ENCODE data around the gene ATAD2B. TPM values are rescaled to one million over a fixed set of nuclear protein-coding genes. Genes with fewer than 3 reads are reported as not detected.
A peak's percentile ranks its signal among the peaks of the same experiment; 100 is the strongest.

ATAD2B gene
- total RNA-seq, 1 experiment from 2014 or later, result 19.7 TPM

DNA sequence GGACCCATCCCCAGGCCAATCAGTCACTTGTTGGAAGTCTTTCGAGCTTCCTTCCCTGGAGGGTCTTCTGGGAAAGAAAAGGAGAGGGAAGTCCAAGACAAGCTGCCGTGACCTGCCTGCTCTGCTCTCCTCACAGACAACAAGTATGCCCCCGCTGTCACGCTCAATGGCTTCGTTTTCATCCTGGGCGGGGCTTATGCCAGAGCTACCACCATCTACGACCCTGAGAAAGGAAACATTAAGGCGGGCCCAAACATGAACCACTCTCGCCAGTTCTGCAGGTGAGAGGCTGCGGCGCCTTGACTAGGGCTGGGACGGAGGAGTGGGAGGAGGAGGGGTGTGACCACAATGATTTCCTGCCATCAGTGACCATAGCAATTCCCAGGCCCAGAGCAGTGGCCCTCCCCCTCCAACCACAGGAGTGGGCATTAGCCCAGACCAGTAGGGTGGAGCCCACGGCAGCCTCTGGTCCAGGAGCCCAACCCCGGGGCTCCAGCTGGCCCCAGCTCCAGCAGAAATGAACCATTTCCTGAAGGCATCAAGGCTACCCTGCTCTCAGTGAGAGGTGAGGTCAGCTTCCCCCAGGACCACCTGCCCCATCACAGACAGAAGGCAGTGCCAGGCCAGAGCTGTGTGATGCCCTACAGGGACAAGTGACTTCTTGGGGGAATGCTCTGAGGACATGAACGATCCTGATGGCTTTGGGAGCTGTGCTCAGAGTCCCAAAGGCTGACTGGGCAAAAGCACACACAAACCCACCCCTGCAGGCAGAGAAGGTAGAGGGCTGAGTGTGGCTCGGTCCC, 223.1 kb downstream of the ATAD2B start:
- peaks cover 58% of the 10 kb centered on the region for H3K36me3 Mint-ChIP-seq (ENCODE audit: insufficient read depth, unreplicated experiment)
- no peak overlapping the region for H3K4me3 Mint-ChIP-seq (ENCODE audit: unreplicated experiment)
- no peaks in the 10 kb centered on the region for H3K27me3 Mint-ChIP-seq (ENCODE audit: insufficient read depth, unreplicated experiment)
- ChIA-PET CTCF (interaction anchor here (1.0 kb wide), 2 partner anchors 12 to 504 kb away, joined by 5 read pairs; no protein-coding TSS in a partner anchor), POLR2A (interaction anchor here (0.6 kb wide), 1 partner anchor 14 kb away, joined by 3 read pairs; no protein-coding TSS in a partner anchor)
- no peaks in the 10 kb centered on the region for H3K4me1 Mint-ChIP-seq (ENCODE audit: insufficient read depth, unreplicated experiment)
- TF ChIP-seq, protein P1, sequence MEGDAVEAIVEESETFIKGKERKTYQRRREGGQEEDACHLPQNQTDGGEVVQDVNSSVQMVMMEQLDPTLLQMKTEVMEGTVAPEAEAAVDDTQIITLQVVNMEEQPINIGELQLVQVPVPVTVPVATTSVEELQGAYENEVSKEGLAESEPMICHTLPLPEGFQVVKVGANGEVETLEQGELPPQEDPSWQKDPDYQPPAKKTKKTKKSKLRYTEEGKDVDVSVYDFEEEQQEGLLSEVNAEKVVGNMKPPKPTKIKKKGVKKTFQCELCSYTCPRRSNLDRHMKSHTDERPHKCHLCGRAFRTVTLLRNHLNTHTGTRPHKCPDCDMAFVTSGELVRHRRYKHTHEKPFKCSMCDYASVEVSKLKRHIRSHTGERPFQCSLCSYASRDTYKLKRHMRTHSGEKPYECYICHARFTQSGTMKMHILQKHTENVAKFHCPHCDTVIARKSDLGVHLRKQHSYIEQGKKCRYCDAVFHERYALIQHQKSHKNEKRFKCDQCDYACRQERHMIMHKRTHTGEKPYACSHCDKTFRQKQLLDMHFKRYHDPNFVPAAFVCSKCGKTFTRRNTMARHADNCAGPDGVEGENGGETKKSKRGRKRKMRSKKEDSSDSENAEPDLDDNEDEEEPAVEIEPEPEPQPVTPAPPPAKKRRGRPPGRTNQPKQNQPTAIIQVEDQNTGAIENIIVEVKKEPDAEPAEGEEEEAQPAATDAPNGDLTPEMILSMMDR (IDR thresholded peaks at IDR 0.05; ENCODE audit: unreplicated experiment), result no peak
- no peak for DNase-seq (ENCODE audit: unreplicated experiment)
- H3K27ac Mint-ChIP-seq (ENCODE audit: low read depth, unreplicated experiment), result no peak overlapping the region
- H3K9me3 Mint-ChIP-seq (ENCODE audit: unreplicated experiment), result peaks cover 10% of the 10 kb centered on the region
- intact Hi-C loops (cut with micrococcal nuclease), result no loop called here
- no TSS peak for BruUV-seq (replicated peaks)

DNA sequence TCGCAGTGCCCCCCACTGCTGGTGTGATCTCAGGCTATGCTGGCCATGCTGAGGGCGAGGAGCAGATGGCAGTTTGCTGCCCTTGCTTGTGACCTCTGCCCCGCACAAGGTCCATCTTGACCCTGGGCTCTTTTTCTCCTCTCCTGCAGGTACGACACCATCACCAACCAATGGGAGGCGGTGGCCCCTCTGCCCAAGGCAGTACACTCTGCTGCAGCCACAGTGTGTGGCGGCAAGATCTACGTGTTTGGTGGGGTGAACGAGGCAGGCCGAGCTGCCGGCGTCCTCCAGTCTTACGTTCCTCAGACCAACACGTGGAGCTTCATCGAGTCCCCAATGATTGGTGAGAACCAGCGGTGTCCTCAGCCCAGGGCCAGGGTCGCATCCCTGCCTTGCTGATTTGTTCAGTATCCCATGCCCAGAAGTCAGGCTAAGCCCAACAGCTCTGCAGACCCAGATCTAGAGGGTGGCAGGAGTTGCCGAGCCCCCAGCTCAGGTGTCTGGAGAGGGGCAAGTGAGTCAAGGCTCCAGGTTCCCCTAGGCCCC, 223.8 kb downstream of the ATAD2B start:
- H3K4me3 Mint-ChIP-seq (ENCODE audit: unreplicated experiment), result no peak overlapping the region
- no peak overlapping the region for H3K27ac Mint-ChIP-seq (ENCODE audit: low read depth, unreplicated experiment)
- intact Hi-C loops (cut with micrococcal nuclease), result no loop called here
- TF ChIP-seq, protein P1 (IDR thresholded peaks at IDR 0.05; ENCODE audit: unreplicated experiment), result no peak
- no peaks in the 10 kb centered on the region for H3K27me3 Mint-ChIP-seq (ENCODE audit: insufficient read depth, unreplicated experiment)
- ChIA-PET CTCF (interaction anchor here (0.6 to 1.0 kb wide), 2 partner anchors 504 to 1845 kb away, joined by 4 to 5 read pairs; no protein-coding TSS in a partner anchor), POLR2A (interaction anchor here (0.6 kb wide), 1 partner anchor 15 kb away, joined by 3 read pairs; no protein-coding TSS in a partner anchor)
- peaks cover 51% of the 10 kb centered on the region for H3K36me3 Mint-ChIP-seq (ENCODE audit: insufficient read depth, unreplicated experiment)
- H3K4me1 Mint-ChIP-seq (ENCODE audit: insufficient read depth, unreplicated experiment), result no peaks in the 10 kb centered on the region
- peaks cover 10% of the 10 kb centered on the region for H3K9me3 Mint-ChIP-seq (ENCODE audit: unreplicated experiment)
- BruUV-seq (replicated peaks), result no TSS peak
- no peak for DNase-seq (ENCODE audit: unreplicated experiment)

DNA sequence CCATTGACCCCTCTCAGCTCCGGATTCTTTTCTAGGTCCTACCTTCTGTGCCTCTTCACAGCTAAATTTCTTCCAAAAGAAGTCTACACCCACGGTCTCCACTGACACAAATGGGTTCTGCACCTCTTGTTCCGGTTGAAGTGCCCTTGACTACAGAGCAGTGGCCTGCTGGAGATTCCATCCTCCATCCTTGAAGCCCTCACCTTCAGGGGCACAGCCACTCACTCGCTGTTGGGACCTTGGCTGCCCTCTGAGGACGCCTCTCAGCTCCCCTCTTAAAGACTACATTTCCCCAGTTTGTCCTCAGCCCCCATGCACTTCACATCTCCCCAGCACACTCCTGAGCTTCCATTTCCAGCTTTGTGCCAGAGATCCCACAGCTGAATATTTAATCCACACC, 226.3 kb downstream of the ATAD2B start:
- H3K36me3 Mint-ChIP-seq (ENCODE audit: insufficient read depth, unreplicated experiment), result peaks cover 40% of the 10 kb centered on the region
- intact Hi-C loops (cut with micrococcal nuclease), result no loop called here
- no TSS peak for BruUV-seq (replicated peaks)
- TF ChIP-seq, protein P1 (IDR thresholded peaks at IDR 0.05; ENCODE audit: unreplicated experiment), result no peak
- peaks cover 10% of the 10 kb centered on the region for H3K9me3 Mint-ChIP-seq (ENCODE audit: unreplicated experiment)
- no peaks in the 10 kb centered on the region for H3K27me3 Mint-ChIP-seq (ENCODE audit: insufficient read depth, unreplicated experiment)
- no peak overlapping the region for H3K4me3 Mint-ChIP-seq (ENCODE audit: unreplicated experiment)
- CTCF ChIA-PET, result no interaction called here
- H3K27ac Mint-ChIP-seq (ENCODE audit: low read depth, unreplicated experiment), result no peak overlapping the region
- no peaks in the 10 kb centered on the region for H3K4me1 Mint-ChIP-seq (ENCODE audit: insufficient read depth, unreplicated experiment)
- no peak for DNase-seq (ENCODE audit: unreplicated experiment)
- POLR2A ChIA-PET, result no interaction called here

DNA sequence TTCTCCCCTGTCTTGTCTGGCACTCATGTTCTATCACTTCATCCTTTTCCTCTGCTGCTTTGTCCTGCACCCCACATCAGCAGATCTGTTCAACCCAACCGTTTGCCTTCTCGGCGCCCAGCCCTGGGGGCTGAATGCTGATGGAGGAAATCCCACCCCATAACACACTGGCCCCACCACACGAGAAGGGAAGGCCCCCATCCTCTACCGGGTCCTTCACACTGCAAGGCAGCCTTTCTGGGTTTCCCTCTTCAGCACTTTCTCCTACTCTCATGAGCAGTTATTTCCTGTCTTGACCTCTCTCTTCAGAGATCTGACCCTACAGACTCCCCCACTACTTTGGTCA, 227.4 kb downstream of the ATAD2B start:
- Mint-ChIP-seq H3K4me3 (ENCODE audit: unreplicated experiment) (no peak overlapping the region), H3K27ac (ENCODE audit: low read depth, unreplicated experiment) (peak overlapping the region; percentile 17), H3K4me1 (ENCODE audit: insufficient read depth, unreplicated experiment) (no peaks in the 10 kb centered on the region), H3K9me3 (ENCODE audit: unreplicated experiment) (peaks cover 10% of the 10 kb centered on the region), H3K27me3 (ENCODE audit: insufficient read depth, unreplicated experiment) (no peaks in the 10 kb centered on the region), H3K36me3 (ENCODE audit: insufficient read depth, unreplicated experiment) (peaks cover 44% of the 10 kb centered on the region)
- ChIA-PET POLR2A (interaction anchor here (0.8 to 0.9 kb wide), 2 partner anchors 18 to 58 kb away, joined by 3 to 5 read pairs; no protein-coding TSS in a partner anchor), CTCF (no interaction called here)
- DNase-seq (ENCODE audit: unreplicated experiment), result no peak
- intact Hi-C loops (cut with micrococcal nuclease), result no loop called here
- BruUV-seq (replicated peaks), result no TSS peak
- TF ChIP-seq, protein P1 (IDR thresholded peaks at IDR 0.05; ENCODE audit: unreplicated experiment), result no peak

All from MCF 10A (cell line).